Astrocyte of the cerebellum (primary cell): ENCODE results near the gene PAXIP1.

Source experiments
- DNase-seq: peaks from one replicate; pipeline ENCODE4 v3.0.0-alpha.2; 2011; ENCODE audit warnings: low read depth
- H3K4me3 ChIP-seq: 2 replicates; pipeline ENCODE4 v1.5.1; 2011; ENCODE audit warnings: mild to moderate bottlenecking, low read depth, low read length, moderate library complexity
- CTCF ChIP-seq: IDR thresholded peaks from 2 replicates; pipeline ENCODE4 v1.5.1; 2012; ENCODE audit warnings: low read length, low read depth, moderate library complexity, mild to moderate bottlenecking; ENCODE audit errors: missing control alignments
- in situ Hi-C: cut with HindIII; loops from 2 replicates; pipeline ENCODE4 v1.10.0; 2017; ENCODE audit warnings: low sequenced_read_pairs

The PAXIP1 gene

GRCh38 chr7:154956427-154956826 lies 46.5 kb downstream of the PAXIP1 start:
- no peak for TF ChIP-seq CTCF
- in situ Hi-C loops: no loop called here

GRCh38 chr7:154953006-154953684 lies 49.8 kb downstream of the PAXIP1 start:
- DNase-seq: no peak
- in situ Hi-C loops: no loop called here
- peak; percentile 64 for TF ChIP-seq CTCF
- H3K4me3 ChIP-seq: no peak overlapping the region

More at GRCh38 chr7:154956427-154956826, 46.5 kb downstream of the PAXIP1 start:
- H3K4me3 ChIP-seq: no peak overlapping the region
- no peak for DNase-seq

- in situ Hi-C loops: no loop called here
- no peak overlapping the region for H3K4me3 ChIP-seq
- TF ChIP-seq CTCF: no peak
- no peak for DNase-seq
Observed at GRCh38 chr7:154950960-154951359, 52.0 kb downstream of the PAXIP1 start.

- in situ Hi-C loops: loop anchor here (25.0 kb wide), 1 partner anchor 390 kb away; no protein-coding TSS in a partner anchor
- no peak overlapping the region for H3K4me3 ChIP-seq
- DNase-seq: no peak
- no peak for TF ChIP-seq CTCF
Observed at GRCh38 chr7:154947604-154948003, 55.3 kb downstream of the PAXIP1 start.

GRCh38 chr7:154946166-154946565 lies 56.8 kb downstream of the PAXIP1 start:
- no peak overlapping the region for H3K4me3 ChIP-seq
- no peak for TF ChIP-seq CTCF
- no peak for DNase-seq
- in situ Hi-C loops: loop anchor here (25.0 kb wide), 1 partner anchor 391 kb away; no protein-coding TSS in a partner anchor

GRCh38 chr7:154943906-154944305 lies 59.0 kb downstream of the PAXIP1 start:
- TF ChIP-seq CTCF: no peak
- DNase-seq: no peak
- no peak overlapping the region for H3K4me3 ChIP-seq
- in situ Hi-C loops: loop anchor here (25.0 kb wide), 1 partner anchor 393 kb away; no protein-coding TSS in a partner anchor
